HG02884 (cell line): Measurements from ENCODE around the gene DOC2B.

Source experiments
- ATAC-seq: cut with Tn5 transposase; IDR thresholded peaks from one replicate; pipeline ENCODE4 v1.9.1; 2021; ENCODE audit warnings: mild to moderate bottlenecking, moderate library complexity; ENCODE audit not compliant: unreplicated experiment

Gene DOC2B

DNA sequence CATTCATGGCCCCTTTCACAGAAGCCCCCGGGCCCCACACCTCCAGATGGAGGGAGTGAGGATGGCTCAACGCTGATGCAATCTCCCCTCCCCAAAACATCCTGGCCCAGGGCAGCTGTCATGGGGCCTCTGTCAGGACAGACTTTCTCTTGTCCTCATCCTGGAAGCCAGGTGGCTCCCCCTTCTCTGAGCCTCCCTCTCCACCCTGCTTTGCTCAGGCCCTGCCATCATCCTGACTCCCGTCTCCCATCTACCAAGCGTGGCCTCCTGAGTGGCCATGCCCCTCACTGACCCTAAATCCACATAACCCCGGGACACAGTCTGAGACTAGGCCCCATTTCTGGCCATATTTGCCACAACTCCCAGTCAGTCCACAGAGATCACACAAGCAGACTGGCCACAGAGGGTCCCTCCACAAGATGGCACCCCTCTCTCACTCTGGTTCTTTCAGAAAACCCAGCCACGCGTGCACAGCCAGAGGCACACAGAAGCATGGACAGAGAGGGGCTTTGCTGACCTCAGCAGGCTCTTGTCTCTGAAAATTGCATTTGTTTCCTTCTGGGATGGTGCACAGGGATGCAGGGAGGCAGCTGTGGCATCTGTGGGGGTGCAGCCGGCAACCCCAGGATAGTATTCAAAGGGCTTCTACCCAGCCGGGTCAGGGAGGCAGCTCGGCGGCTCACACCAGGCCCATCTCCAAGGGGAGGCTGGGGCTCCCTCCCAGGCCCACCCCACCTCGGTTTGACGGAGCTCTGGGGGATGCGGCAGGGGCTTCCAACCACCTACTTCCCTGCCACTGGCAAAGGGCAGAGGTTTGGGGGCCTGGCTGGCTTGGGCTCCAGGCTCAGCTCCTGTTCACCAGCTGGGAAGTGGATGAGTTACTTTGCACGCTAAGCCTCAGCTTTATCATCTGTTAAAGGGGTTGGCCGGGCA lies 16.9 kb downstream of the DOC2B start:
- no peak for ATAC-seq

DNA sequence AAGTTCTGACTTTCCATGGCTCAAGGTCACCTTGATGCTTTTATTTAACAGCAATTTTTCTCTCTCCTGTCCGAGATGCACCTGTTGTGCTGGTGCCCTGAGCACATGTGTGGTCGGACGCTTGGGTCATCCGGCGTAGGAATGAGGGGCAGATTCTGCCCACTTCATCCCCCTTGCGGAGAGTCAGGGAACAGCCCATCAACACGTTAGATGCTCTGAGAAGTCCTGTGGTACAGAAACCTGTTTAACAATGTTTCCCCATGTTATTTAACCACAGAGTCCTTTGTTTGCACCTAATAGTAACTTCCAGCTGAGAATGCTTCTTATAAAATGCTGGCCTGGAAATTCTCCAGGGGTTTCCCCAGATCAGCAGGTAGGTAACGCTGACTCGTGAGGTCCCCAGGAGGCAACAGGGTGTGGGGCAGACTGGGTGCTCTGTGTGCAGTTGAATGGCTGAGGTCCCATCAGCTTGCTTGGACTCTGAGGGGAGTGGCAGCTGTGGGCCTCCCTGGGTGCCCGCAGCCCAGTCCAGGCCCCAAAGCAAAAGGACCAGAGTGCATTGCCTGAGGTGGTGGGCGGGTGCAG lies 17.8 kb downstream of the DOC2B start:
- ATAC-seq: no peak

DNA sequence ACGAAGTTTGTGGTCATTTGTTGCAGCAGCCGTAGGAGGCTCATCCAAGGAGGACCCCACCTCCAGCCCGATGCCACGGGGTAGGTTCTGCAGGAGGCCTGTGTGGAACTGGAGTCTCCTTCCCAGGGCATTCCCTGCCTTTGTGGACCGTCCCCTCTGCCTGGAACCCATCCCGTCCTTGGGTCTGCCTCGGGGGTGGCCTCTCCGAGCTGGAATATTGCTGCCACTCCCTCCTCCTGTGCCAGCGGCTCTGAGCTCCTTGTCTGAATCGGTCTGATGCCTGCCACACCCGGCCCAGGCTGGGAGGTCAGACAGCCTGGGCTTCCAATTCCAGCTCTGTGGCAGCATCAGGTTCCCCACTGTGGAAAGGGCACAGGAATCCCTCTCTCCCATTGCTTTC lies 18.8 kb downstream of the DOC2B start:
- no peak for ATAC-seq

DNA sequence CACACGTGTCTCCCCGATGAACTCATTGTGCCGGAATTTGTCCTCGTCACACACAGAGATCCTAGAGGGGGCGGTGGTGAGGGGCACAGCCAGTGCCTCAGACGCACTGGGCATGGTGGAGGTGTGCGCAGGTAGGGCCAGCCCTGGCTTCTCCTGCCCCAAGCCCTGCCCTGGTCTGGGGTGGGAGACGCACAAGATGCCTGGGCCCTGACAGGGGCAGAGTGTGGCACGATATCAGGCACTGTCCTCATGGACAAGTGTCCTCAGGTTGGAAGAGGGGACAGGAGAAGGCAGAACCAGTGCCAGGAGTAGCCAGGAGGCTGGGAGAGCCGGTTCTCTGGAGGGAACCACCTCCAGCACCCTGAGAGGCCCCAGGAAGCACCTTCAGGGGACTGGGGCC lies 20.0 kb downstream of the DOC2B start:
- no peak for ATAC-seq

DNA sequence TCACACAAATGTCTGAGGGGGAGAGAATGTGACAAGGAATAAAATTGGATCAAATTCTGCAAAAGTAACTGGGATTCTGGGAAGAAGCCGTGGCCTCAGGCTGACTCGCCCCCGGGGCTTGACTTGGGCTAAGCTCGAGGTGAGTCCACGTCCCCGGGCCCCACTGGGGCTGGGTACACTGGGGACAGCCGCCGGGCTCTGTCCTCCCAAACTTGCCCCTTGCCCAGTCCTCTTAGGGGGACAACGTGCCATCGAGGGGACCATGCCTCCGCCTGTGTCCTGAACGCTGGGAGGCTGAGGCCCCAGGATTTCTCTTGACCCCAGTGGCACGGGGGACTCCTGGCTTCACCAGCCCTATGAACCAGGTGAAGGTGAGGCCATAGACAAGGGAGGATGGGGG lies 21.1 kb downstream of the DOC2B start:
- ATAC-seq: no peak

DNA sequence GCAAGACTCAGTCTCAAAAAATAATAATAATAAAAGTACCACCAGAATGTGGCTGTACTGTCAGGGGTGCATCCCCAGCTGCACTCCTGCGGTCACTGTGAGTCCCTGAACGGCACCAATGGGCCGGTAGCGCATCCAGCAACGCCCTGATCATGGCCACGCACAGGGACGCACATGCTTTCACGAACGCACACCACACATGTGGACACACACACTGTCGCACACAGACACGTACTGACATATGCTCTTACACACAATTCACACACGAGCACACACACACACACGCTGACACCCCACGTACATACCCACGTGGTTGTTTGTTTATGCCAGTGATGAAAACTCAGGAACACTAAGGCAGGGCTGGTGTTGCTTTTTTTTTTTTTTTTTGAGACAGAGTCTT lies 21.8 kb downstream of the DOC2B start:
- ATAC-seq: no peak

DNA sequence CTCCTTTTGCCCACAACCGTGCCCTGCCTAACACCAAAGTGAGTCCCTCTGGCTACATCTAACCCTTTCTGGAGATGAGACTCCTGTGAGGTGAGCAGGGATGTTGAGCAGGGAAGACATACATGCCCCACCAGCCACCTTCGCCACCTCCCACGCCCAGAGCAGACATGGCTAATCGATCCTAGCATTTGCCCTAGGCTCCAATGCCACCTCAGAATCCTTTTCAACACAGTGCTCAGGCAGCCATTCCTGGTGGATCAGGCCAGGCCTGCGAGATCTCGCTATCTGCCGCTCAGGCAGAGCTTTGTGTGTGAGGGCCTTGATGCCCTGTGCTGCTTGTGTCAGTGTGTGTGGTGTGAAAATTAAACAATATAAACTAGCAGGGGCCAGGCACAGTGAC lies 23.1 kb downstream of the DOC2B start:
- no peak for ATAC-seq

DNA sequence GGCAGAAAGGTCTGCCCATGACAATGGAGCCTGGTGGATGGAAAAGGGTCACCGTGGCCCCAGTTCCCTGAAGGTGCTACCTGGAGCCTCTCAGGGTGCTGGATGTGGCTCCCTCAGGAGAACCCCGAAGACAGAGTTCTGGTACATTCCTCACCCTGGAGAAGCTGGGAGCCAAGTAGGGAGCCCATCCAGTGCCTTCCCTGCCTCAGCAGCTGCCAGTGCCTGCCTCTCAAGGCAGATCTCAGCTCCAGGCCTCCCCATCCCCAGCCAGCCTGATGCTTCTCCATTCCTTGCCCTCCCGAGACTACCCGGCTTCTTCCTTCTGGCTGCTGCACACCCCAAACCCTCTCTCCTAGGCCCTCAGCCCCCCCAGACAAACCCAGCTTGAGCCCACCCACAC lies 23.5 kb downstream of the DOC2B start:
- ATAC-seq: no peak

DNA sequence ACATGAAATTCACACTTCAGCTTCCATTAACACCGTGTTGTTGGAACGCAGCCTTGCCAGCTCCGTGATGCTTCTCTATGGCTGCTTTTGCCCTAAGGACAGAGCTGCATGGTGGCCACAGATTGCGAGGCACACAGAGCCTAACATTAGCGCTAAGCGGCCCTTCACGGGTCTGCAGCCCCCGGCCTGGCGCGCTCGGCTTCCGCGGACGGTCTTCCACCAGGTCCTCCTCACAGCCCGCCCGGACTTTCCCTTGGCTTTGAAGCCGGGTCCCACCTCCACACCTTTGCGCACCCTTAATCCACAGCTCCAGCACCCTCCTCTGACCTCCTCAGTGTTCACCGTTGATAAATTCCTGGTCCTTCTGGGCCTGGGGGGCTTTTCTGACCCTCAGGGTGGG lies 24.5 kb downstream of the DOC2B start:
- ATAC-seq: no peak

DNA sequence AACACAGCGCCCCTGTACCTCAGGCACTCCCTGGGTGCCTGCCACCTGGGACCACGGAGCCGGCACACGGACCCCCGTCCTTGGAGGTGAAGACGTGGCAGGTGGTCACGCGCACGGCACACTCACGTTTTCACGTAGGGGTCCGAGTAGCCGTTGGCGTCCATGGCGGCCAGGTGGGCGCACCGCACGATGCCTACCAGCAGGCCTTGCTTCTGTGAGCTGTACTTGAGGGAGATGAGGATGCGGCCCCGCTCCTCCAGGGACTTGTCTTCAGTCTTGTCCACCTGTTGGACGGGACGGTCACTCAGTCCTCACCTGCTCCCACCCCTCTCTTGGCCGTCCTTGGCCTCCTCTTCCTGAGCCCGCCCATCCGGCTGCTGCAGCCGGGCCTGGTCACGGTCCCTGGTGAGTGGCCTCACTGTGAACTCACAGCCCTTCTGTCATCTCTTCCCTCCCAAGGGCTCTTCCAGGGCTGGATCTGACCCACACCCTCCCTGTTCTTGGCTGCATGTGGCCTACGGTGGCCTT lies 25.3 kb downstream of the DOC2B start:
- no peak for ATAC-seq

DNA sequence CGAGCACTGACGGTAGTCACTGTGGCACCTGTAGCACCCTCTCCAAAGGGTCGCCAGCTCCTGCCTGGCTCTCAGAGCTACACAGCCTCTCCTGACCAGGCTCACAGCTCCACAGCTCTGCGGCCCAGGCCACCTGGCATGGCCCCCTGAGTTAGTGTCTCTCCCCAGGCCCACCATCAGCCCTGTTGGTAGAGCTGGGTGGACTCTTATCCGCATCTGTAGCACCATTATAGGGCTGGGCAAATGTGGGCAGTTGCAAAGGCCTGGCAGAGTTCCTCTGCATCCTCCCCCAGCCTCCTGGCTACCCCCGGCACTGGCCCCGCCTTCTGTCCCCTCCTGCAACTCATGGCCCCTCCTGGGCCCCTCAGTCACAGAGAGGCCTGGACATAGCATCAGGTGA lies 25.9 kb downstream of the DOC2B start:
- ATAC-seq: no peak

DNA sequence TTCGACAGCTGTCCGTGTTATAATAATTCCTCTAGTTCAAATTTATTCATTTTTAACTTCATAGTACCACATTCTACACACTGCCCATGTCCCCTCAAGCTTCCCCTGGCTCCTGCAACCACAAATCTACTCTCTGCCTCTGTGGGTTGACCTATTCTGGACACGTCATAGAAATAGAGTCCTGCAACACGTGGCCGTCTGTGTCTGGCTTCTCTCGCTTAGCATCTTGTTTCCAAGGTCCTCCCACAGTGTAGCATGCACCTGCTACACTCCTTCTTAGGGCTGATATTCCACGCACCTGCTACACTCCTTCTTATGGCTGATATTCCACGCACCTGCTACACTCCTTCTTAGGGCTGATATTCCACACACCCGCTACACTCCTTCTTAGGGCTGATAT lies 27.6 kb downstream of the DOC2B start:
- no peak for ATAC-seq

DNA sequence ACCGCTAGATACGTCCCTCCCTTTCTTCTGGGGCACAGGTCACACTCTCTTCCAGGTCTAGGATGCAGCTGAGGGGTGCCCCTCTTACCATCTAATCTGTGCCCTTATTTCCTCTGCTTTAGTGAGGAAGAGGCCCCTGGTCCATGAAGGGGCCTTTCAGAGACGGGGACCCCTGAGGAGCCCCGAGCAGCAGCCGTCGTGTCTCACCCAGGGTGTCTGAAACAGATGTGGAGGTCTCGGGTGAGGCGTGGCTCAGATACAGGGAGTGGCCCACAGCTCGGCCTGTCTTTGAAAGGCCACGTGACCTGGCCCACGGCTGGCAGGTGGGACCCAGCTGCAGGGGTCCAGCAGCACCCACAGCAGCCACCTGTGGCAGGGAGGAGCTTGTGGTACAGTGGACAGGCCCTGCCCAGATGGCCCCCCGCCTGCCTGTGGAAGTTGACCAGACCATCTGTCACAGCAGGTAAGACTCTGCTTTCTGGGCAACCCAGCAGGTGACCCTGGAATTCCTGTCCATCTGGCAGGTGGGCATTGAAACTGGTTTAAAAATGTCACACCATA lies 28.5 kb downstream of the DOC2B start:
- no peak for ATAC-seq

DNA sequence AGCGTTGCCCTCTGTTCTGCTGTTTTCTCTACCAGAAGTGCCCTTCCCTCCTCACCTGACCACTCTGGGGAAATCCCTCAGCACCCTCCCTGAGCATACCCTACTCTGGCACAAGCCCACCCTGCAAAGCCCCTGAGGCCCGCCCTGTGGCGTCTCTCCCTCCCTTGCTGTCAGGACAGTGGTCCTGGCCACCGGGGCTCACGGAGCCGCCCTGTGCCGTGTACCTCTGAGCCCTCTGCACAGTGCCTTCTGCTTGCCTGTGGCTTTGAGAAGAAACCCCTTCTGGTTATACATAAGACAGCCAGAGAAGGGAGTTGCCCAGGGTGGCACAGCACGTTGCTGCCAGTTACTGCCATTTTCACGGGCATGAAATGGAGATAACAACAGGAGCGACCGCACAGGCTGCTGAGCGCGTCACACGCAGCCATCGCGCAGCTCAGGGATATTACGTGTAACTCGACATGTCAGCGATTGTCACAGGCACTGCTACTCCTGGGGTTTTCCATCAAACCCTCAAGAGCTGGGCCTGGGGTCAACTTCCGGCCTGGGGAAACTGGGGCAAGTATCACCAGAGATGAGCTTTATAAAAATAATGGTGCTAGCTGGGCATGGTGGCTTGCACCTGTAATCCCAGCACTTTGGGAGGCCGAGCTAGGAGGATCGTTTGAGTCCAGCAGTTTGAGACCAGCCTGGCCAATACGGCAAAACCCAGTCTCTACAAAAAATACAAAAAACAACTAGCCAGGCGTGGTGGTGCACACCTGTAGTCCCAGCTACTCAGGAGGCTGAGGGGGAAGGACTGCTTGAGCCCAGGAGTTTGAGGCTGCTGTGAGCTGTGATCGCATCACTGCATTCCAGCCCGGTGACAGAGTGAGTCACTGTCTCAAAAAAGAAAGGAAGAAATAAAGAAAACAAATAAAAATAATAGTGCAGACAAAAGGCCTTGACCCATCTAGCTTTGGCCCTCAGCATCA lies 29.3 kb downstream of the DOC2B start:
- ATAC-seq: no peak

DNA sequence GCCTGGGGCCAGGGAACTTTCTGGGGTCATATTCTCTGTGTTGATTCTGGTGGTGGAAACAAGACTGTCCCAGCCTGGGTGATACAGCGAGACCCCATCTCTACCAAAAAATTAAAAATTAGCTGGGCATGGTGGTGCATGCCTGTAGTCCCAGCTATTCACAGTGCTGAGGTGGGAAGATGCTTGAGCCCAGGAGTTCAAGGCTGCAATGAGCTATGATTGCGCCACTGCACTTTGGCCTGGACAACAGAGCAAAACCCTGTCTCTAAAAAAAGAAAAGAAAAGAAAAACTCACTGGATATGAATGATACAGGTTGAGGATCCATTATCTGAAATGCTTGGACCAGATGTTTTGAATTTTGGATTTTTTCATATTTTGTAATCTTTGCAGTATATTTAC lies 30.4 kb downstream of the DOC2B start:
- ATAC-seq: no peak

DNA sequence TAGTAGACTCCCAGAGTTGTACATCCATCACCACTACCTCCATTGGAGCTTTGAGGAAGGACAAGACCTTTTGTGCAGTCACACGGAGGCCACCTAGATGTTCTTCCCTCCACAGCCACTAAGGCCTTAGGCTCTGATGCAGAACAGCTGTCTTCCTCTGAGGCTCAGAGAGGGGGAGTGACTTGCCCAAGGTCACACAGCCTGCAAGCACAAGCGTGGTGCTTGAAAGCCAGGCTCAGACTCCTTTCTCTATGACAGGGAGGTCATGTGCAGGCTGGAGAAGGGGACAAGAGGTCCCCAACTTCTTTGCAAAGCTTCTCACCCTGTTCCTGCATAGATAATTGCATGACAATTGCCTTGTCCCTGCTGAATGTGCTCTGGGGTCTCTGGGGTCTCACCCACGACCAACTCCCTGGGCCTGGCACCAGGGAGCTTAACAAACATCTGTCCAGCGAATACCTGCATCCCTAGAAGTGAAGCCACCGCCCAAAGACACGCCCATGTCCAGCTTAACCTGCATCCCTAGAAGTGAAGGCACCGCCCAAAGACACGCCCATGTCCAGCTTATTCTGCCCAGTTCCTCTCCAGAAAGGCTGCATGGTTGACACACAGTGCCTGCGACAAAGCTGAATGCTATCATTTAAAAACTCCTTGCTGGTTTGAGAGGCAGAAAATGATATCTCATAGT lies 31.4 kb downstream of the DOC2B start:
- ATAC-seq: no peak

DNA sequence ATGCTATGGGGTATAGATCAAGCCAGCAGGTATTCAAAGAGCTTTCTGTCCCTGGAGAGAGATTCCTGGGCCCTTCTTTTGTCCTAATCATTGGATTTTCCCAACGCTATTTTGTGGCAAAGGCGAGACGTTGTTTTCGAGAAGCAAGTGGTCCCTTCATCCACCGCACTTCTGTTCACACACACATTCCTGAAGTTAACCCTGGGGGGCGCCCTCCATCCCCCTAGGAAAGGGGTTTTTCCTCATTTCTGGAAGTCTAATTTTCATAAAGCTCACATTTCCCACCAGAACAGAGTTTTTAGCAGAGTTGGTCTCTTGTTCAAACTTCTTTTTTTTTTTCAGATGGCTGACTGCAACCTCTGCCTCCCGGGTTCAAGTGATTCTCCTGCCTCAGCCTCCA lies 32.2 kb downstream of the DOC2B start:
- no peak for ATAC-seq

DNA sequence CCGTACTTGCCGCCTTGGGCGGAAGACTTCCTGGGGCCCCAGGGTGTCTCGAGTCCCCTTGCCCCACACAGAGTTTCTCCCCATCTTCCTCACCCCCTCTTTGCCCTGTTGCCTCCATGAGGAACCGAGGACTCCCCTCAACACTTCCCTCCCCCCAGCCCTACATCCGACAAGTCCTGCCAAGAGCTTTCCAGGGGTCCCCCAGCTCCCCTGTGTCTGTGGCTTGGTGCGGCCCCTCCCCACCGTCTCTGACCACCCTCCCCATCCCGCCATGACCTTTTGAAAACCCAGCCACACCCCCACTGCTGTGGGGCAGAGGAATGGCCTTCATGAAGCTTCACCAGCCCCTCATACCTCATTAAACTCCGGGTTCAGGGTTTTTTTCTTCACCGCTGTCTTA lies 32.7 kb downstream of the DOC2B start:
- ATAC-seq: no peak

DNA sequence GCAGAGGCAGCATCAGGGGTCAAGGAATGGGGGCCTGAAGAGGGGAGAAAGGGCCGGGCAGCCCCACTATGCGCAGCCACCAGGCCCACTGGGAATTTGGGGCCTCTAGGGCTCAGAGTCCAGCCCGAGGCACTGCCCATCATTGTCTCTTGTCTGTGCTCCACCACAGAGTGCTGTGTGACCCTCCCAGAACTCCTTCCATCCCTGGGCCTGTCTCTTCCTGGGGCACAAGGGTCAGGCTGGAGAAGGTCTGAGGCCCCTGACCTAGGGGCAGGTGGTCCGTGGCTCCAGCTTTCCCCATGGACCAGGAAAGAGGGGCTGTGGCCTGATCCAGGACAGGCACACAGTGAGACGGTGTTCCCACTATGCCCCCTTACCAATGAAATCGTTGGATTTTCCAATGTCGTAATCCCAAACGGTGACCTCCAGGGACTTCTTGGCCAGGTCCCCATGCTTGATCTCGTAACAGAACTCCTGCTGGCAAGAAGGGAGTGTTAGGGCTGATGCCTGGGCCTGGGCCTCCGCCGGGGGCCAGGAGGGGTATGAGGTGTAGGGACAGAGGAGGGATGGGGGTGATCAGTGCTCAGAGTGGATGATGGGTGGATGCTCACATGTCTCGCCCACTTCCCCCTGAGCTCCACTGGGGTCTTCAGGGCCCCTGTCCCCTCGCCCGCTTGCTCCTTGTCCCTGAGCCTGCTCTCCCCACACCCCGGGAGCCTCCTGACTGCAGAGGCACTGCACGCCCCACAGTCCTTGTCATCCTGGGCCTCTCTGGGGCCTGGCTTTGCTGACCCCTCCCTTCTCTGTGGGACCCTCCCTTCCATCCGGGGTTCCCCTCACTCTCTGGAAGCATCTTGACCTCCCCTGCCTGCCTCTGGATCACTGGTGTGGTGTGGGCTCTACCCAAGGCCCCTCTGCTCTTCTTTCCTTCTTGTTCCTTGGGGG lies 33.4 kb downstream of the DOC2B start:
- no peak for ATAC-seq
